Femur (tissue), 1 donor: ENCODE data around the gene CFAP97D2.
A peak's percentile ranks its signal among the peaks of the same experiment; 100 is the strongest.
"Not testable (repeated sequence)": the region's sequence is repeated elsewhere in the genome, so short reads cannot be mapped to it uniquely, and the experiment has no call there.

ENCODE experiments used
- DNase-seq: peaks from one replicate; pipeline ENCODE4 v3.0.0-alpha.2; 2017

The CFAP97D2 gene

GRCh38 chr13:114158869-114159666 lies 20.0 kb upstream of the CFAP97D2 start:
- not testable (repeated sequence) for DNase-seq

GRCh38 chr13:114161028-114161556 lies 18.0 kb upstream of the CFAP97D2 start:
- DNase-seq, result no peak

GRCh38 chr13:114161644-114162532 lies 17.2 kb upstream of the CFAP97D2 start:
- DNase-seq, result peak; percentile 79

- no peak for DNase-seq
Measured at GRCh38 chr13:114162533-114162922, 16.5 kb upstream of the CFAP97D2 start.

GRCh38 chr13:114164053-114164452 lies 15.0 kb upstream of the CFAP97D2 start:
- no peak for DNase-seq

- DNase-seq, result no peak
Measured at GRCh38 chr13:114164681-114165429, 14.2 kb upstream of the CFAP97D2 start.

GRCh38 chr13:114166381-114167131 lies 12.5 kb upstream of the CFAP97D2 start:
- DNase-seq, result peak; percentile 78

GRCh38 chr13:114167426-114167825 lies 11.6 kb upstream of the CFAP97D2 start:
- no peak for DNase-seq

- DNase-seq, result no peak
Measured at GRCh38 chr13:114167885-114168284, 11.2 kb upstream of the CFAP97D2 start.

GRCh38 chr13:114173272-114173671 lies 5.8 kb upstream of the CFAP97D2 start:
- DNase-seq, result no peak

- DNase-seq, result no peak
Measured at GRCh38 chr13:114173745-114174144, 5.3 kb upstream of the CFAP97D2 start.

GRCh38 chr13:114174529-114174961 lies 4.5 kb upstream of the CFAP97D2 start:
- DNase-seq, result no peak

GRCh38 chr13:114176359-114176902 lies 2.6 kb upstream of the CFAP97D2 start:
- not testable (repeated sequence) for DNase-seq

- no peak for DNase-seq
Measured at GRCh38 chr13:114177245-114178010, 1.6 kb upstream of the CFAP97D2 start.

GRCh38 chr13:114185182-114185971 lies 6.3 kb downstream of the CFAP97D2 start:
- DNase-seq, result peak; percentile 44

- no peak for DNase-seq
Measured at GRCh38 chr13:114194853-114195252, 15.8 kb downstream of the CFAP97D2 start.

- DNase-seq, result no peak
Measured at GRCh38 chr13:114196629-114197028, 17.6 kb downstream of the CFAP97D2 start.

- DNase-seq, result no peak
Measured at GRCh38 chr13:114198556-114198955, 19.5 kb downstream of the CFAP97D2 start.

- DNase-seq, result not testable (repeated sequence)
Measured at GRCh38 chr13:114199526-114199925, 20.5 kb downstream of the CFAP97D2 start.

GRCh38 chr13:114199954-114200353 lies 20.9 kb downstream of the CFAP97D2 start:
- no peak for DNase-seq
